HG03103 (cell line): Measurements from ENCODE around the gene DOCK9.

Experiments used
- ATAC-seq: cut with Tn5 transposase; IDR thresholded peaks from one replicate; pipeline ENCODE4 v1.9.1; 2021; ENCODE audit warnings: low read depth; ENCODE audit not compliant: unreplicated experiment

Gene DOCK9

GRCh38 chr13:98781905-98782304, 196.0 kb downstream of the DOCK9 start:
- no peak for ATAC-seq

- ATAC-seq: no peak
Measured at GRCh38 chr13:98781470-98781869, 196.4 kb downstream of the DOCK9 start.

- no peak for ATAC-seq
Measured at GRCh38 chr13:98781045-98781444, 196.8 kb downstream of the DOCK9 start.

- no peak for ATAC-seq
Measured at GRCh38 chr13:98780451-98780850, 197.4 kb downstream of the DOCK9 start.

GRCh38 chr13:98779695-98780094, 198.2 kb downstream of the DOCK9 start:
- no peak for ATAC-seq

- ATAC-seq: no peak
Measured at GRCh38 chr13:98778749-98779148, 199.1 kb downstream of the DOCK9 start.

GRCh38 chr13:98776644-98777043, 201.2 kb downstream of the DOCK9 start:
- ATAC-seq: no peak

GRCh38 chr13:98775844-98776598, 201.8 kb downstream of the DOCK9 start:
- ATAC-seq: no peak

- no peak for ATAC-seq
Measured at GRCh38 chr13:98775386-98775785, 202.5 kb downstream of the DOCK9 start.

GRCh38 chr13:98774776-98775175, 203.1 kb downstream of the DOCK9 start:
- no peak for ATAC-seq

- ATAC-seq: no peak
Measured at GRCh38 chr13:98773921-98774320, 203.9 kb downstream of the DOCK9 start.

GRCh38 chr13:98772794-98773452, 204.9 kb downstream of the DOCK9 start:
- no peak for ATAC-seq

- ATAC-seq: no peak
Measured at GRCh38 chr13:98771838-98772611, 205.8 kb downstream of the DOCK9 start.

GRCh38 chr13:98769736-98770135, 208.1 kb downstream of the DOCK9 start:
- no peak for ATAC-seq

- ATAC-seq: no peak
Measured at GRCh38 chr13:98768522-98768921, 209.3 kb downstream of the DOCK9 start.

- ATAC-seq: no peak
Measured at GRCh38 chr13:98766697-98767096, 211.2 kb downstream of the DOCK9 start.

- no peak for ATAC-seq
Measured at GRCh38 chr13:98765996-98766519, 211.8 kb downstream of the DOCK9 start.

GRCh38 chr13:98761986-98762616, 215.8 kb downstream of the DOCK9 start:
- no peak for ATAC-seq

GRCh38 chr13:98761126-98761985, 216.5 kb downstream of the DOCK9 start:
- ATAC-seq: no peak

GRCh38 chr13:98755729-98756128, 222.1 kb downstream of the DOCK9 start:
- ATAC-seq: no peak
